Suppressor macrophage (primary cell): ENCODE measurements around the gene AGAP2.
"Not testable (repeated sequence)": the region's sequence is repeated elsewhere in the genome, so short reads cannot be mapped to it uniquely, and the experiment has no call there.

Source experiments
- DNase-seq, 4 experiments: peaks; one replicate each; pipeline ENCODE4 v3.0.0-alpha.2; 2020 to 2022
- total RNA-seq, 17 experiments: gene quantifications; one replicate each; lab custom pipeline; 2026; ENCODE audit warnings: mixed read lengths in 6 of 17, inconsistent platforms in 3 of 17; lab: John Stamatoyannopoulos, UW

Gene AGAP2
- 5.4 to 24.6 (median 11.5) reads per million in 17 experiments for total RNA-seq

- DNase-seq = no peak
Measured at GRCh38 chr12:57738661-57739237, at the start of gene AGAP2. Gene AGAP2, minus strand, starts transcription at chr12:57738742. Its CDS starts 496 bp downstream, at chr12:57738246.

GRCh38 chr12:57783861-57784260 is 45.3 kb upstream of the AGAP2 start:
- DNase-seq = no peak

GRCh38 chr12:57783466-57783801 is 44.9 kb upstream of the AGAP2 start:
- no peak for DNase-seq

- peak; percentile 97 to 99 (median 98) for DNase-seq
Measured at GRCh38 chr12:57782608-57783465, 44.3 kb upstream of the AGAP2 start, which contains the start of gene TSFM. Gene TSFM, plus strand, starts transcription at chr12:57782787. Its CDS starts 15 bp downstream, at chr12:57782802.

GRCh38 chr12:57782243-57782607 is 43.7 kb upstream of the AGAP2 start:
- DNase-seq = no peak

- peak in 2 of 4 experiments; percentile 17 to 36 for DNase-seq
Measured at GRCh38 chr12:57781801-57782200, 43.3 kb upstream of the AGAP2 start.

- DNase-seq = peak in 3 of 4 experiments; percentile 51 to 78 (median 66)
Measured at GRCh38 chr12:57781244-57781643, 42.7 kb upstream of the AGAP2 start.

- DNase-seq = no peak
Measured at GRCh38 chr12:57780284-57780897, 41.8 kb upstream of the AGAP2 start.

GRCh38 chr12:57779736-57780135 is 41.2 kb upstream of the AGAP2 start:
- DNase-seq = no peak

- DNase-seq = no peak
Measured at GRCh38 chr12:57777911-57778310, 39.4 kb upstream of the AGAP2 start.

- no peak for DNase-seq
Measured at GRCh38 chr12:57777367-57777766, 38.8 kb upstream of the AGAP2 start.

GRCh38 chr12:57776247-57776587 is 37.7 kb upstream of the AGAP2 start:
- no peak for DNase-seq

- peak; percentile 63 to 87 (median 80) for DNase-seq
Measured at GRCh38 chr12:57775563-57776246, 37.2 kb upstream of the AGAP2 start.

GRCh38 chr12:57775044-57775443 is 36.5 kb upstream of the AGAP2 start:
- DNase-seq = no peak

- not testable (repeated sequence) for DNase-seq
Measured at GRCh38 chr12:57774634-57775033, 36.1 kb upstream of the AGAP2 start.

- DNase-seq = peak; percentile 55 to 77 (median 68)
Measured at GRCh38 chr12:57772429-57773322, 34.1 kb upstream of the AGAP2 start, which contains the start of gene EEF1AKMT3. Gene EEF1AKMT3, plus strand, starts transcription at chr12:57772614. Its CDS starts 111 bp downstream, at chr12:57772725.

- peak; percentile 96 to 97 (median 96) for DNase-seq
Measured at GRCh38 chr12:57771873-57772428, 33.4 kb upstream of the AGAP2 start, which contains the start of gene METTL1. Gene METTL1, minus strand, starts transcription at chr12:57772105. Its CDS starts 22 bp downstream, at chr12:57772083.

GRCh38 chr12:57771236-57771872 is 32.8 kb upstream of the AGAP2 start:
- peak; percentile 91 to 96 (median 94) for DNase-seq

- DNase-seq = peak in 2 of 4 experiments; percentile 47 to 49
Measured at GRCh38 chr12:57770734-57771133, 32.2 kb upstream of the AGAP2 start.

GRCh38 chr12:57769594-57769993 is 31.1 kb upstream of the AGAP2 start:
- DNase-seq = no peak

- DNase-seq = no peak
Measured at GRCh38 chr12:57767876-57768275, 29.3 kb upstream of the AGAP2 start.
